HG03159 (cell line): ENCODE data around the gene KDM1A.

Experiments used
- ATAC-seq: cut with Tn5 transposase; IDR thresholded peaks from one replicate; pipeline ENCODE4 v1.9.1; 2021; ENCODE audit warnings: mild to moderate bottlenecking, moderate library complexity; ENCODE audit not compliant: unreplicated experiment

Gene KDM1A

GRCh38 chr1:23129846-23130245 is 110.6 kb downstream of the KDM1A start:
- no peak for ATAC-seq

- no peak for ATAC-seq
These were observed 112.8 kb downstream of the KDM1A start for GRCh38 chr1:23132033-23132432.
